HepG2 (cell line): ENCODE measurements around the gene SOCS3. TPM values are rescaled to one million over a fixed set of nuclear protein-coding genes. Genes with fewer than 3 reads are reported as not detected.

Source experiments
- HNF4G ChIP-seq, 2 experiments: sonication (generic) in 1 of 2; formaldehyde crosslinking in 1 of 2; IDR thresholded peaks; 2 replicates each; pipeline versions ENCODE4 v1.4.0 to v1.6.1; 2011 to 2020; ENCODE audit warnings: borderline replicate concordance in 2 of 2, low read depth in 2 of 2, mild to moderate bottlenecking in 2 of 2, low read length in 1 of 2, missing genetic modification reagents in 1 of 2, moderate library complexity in 1 of 2
- LCORL ChIP-seq, 2 experiments: fragments of 450-650 bp in 1 of 2; sonication (generic) in 1 of 2; formaldehyde crosslinking in 1 of 2; IDR thresholded peaks; 2 replicates each; pipeline versions ENCODE4 v1.5.0 to v1.6.1; 2017 to 2020; ENCODE audit warnings: antibody characterized with exemption in 1 of 2, missing genetic modification reagents in 1 of 2
- PAF1 ChIP-seq: IDR thresholded peaks from 2 replicates; pipeline ENCODE4 v1.6.1; 2016; ENCODE audit warnings: missing genetic modification reagents, missing compliant biosample characterization
- PHF5A ChIP-seq: IDR thresholded peaks from one replicate; pipeline ENCODE4 v1.6.1; 2018; ENCODE audit warnings: low read depth, missing genetic modification reagents; ENCODE audit not compliant: unreplicated experiment
- POGZ ChIP-seq: sonication (generic); formaldehyde crosslinking; IDR thresholded peaks from 2 replicates; pipeline ENCODE4 v1.4.0; 2020; ENCODE audit warnings: mild to moderate bottlenecking, missing genetic modification reagents
- RCOR2 ChIP-seq: IDR thresholded peaks from 2 replicates; pipeline ENCODE4 v1.6.1; 2016; ENCODE audit warnings: missing biosample characterization, missing genetic modification reagents
- TOPORS ChIP-seq: sonication (generic); formaldehyde crosslinking; IDR thresholded peaks from 2 replicates; pipeline ENCODE4 v1.8.0; 2023; ENCODE audit warnings: mild to moderate bottlenecking, missing genetic modification reagents
- ZNF12 ChIP-seq: sonication (generic); formaldehyde crosslinking; IDR thresholded peaks from 2 replicates; pipeline ENCODE4 v1.5.0; 2020; ENCODE audit warnings: missing genetic modification reagents
- ZNF180 ChIP-seq: sonication (generic); formaldehyde crosslinking; IDR thresholded peaks from 2 replicates; pipeline ENCODE4 v1.4.0; 2020; ENCODE audit warnings: low read depth, missing genetic modification reagents, borderline replicate concordance
- ZNF800 ChIP-seq: sonication (generic); formaldehyde crosslinking; IDR thresholded peaks from 2 replicates; pipeline ENCODE4 v1.4.0; 2020; ENCODE audit warnings: missing genetic modification reagents
- ZXDC ChIP-seq: sonication (generic); formaldehyde crosslinking; IDR thresholded peaks from 2 replicates; pipeline ENCODE4 v1.5.0; 2020; ENCODE audit warnings: mild to moderate bottlenecking, missing genetic modification reagents
- polyA plus RNA-seq, 8 experiments: library from polyadenylated mRNA; depleted of rRNA in 3 of 8; stranded (reverse) in 7 of 8; unstranded in 1 of 8; fragments of >200 nt; fragmentation: Illumina TruSeq in 4 of 8; extraction: Trizol in 4 of 8; gene quantifications; 2 replicates each; pipeline versions ENCODE4 v1.2.1 to v1.2.3, GENCODE V29; 2011 to 2016; ENCODE audit warnings: low read depth in 4 of 8, missing spikeins in 1 of 8, mixed read lengths in 1 of 8; ENCODE audit not compliant: insufficient read depth in 1 of 8
- total RNA-seq, 5 experiments: library from RNA; depleted of rRNA; stranded (reverse); fragments of >200 nt; fragmentation: Illumina TruSeq; extraction: Trizol; gene quantifications; 2 replicates each; pipeline ENCODE4 v1.2.3, GENCODE V29; 2016; ENCODE audit warnings: low read depth in 1 of 5
- TF ChIP-seq, protein P1 (sequence below): sonication (generic); formaldehyde crosslinking; conservative IDR thresholded peaks from 2 replicates; pipeline ENCODE4 v1.4.0; 2020; ENCODE audit warnings: missing genetic modification reagents
- TF ChIP-seq, protein P2 (sequence below): sonication (generic); formaldehyde crosslinking; conservative IDR thresholded peaks from 2 replicates; pipeline ENCODE4 v1.4.0; 2020; ENCODE audit warnings: missing genetic modification reagents
- TF ChIP-seq, protein P3 (sequence below): sonication (generic); formaldehyde crosslinking; IDR thresholded peaks from 2 replicates; pipeline ENCODE4 v1.4.0; 2020; ENCODE audit warnings: mild to moderate bottlenecking, missing genetic modification reagents, borderline replicate concordance

The SOCS3 gene
- total and polyA plus RNA-seq, 2 of the 13 experiments (the other 11 are each of a cell fraction or from before 2014, with no cell fraction given), result 0.77 to 2.4 TPM

DNA sequence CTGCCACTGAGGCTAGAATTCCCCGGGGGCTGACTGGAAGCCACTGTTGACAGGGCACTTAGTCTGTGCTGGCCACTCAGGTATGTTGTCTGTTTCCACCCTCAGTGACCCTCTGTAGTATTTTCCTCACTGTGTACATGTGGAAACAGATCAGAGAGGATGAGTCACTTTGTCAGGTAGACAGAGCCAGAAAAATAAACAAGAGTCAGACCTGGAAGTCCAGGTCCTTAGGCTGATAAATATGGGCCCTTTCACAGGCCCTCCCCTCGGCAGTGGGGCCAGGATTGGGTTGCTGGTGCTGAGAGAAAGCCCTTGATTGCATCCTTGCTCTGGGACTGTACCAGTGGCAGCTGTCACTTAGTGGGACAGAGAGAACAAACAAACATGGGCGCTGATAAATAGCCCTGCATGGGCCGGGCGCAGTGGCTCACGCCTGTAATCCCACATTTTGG is 39.8 kb upstream of the SOCS3 start (continued):
- TF ChIP-seq PHF5A (CRISPR knock-in tag) (no peak), LCORL (IDR thresholded peaks at IDR 0.05) (no peak), LCORL (CRISPR knock-in tag; IDR thresholded peaks at IDR 0.05) (0 out of 2 replicates have a peak, but pooled peaks have one; percentile 47), ZNF800 (CRISPR knock-in tag) (0 out of 2 replicates have a peak, but pooled peaks have one; percentile 43), ZXDC (no peak), HNF4G (IDR thresholded peaks at IDR 0.05; ENCODE audit: borderline replicate concordance, low read depth, low read length) (no peak; the same call in 1 of the 2 replicates), HNF4G (CRISPR knock-in tag; IDR thresholded peaks at IDR 0.05; ENCODE audit: borderline replicate concordance, low read depth) (no peak), POGZ (CRISPR knock-in tag) (peak; percentile 22; the same call in 1 of the 2 replicates), ZNF180 (CRISPR knock-in tag) (no peak), RCOR2 (CRISPR knock-in tag) (peak; percentile 68), TOPORS (CRISPR knock-in tag) (no peak), ZNF12 (CRISPR knock-in tag) (peak; percentile 60; the same call in 1 of the 2 replicates), PAF1 (no peak)
- TF ChIP-seq, protein P1, sequence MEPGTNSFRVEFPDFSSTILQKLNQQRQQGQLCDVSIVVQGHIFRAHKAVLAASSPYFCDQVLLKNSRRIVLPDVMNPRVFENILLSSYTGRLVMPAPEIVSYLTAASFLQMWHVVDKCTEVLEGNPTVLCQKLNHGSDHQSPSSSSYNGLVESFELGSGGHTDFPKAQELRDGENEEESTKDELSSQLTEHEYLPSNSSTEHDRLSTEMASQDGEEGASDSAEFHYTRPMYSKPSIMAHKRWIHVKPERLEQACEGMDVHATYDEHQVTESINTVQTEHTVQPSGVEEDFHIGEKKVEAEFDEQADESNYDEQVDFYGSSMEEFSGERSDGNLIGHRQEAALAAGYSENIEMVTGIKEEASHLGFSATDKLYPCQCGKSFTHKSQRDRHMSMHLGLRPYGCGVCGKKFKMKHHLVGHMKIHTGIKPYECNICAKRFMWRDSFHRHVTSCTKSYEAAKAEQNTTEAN (CRISPR knock-in tag), result no peak
- TF ChIP-seq, protein P2, sequence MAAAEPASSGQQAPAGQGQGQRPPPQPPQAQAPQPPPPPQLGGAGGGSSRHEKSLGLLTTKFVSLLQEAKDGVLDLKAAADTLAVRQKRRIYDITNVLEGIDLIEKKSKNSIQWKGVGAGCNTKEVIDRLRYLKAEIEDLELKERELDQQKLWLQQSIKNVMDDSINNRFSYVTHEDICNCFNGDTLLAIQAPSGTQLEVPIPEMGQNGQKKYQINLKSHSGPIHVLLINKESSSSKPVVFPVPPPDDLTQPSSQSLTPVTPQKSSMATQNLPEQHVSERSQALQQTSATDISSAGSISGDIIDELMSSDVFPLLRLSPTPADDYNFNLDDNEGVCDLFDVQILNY (CRISPR knock-in tag), result no peak
- TF ChIP-seq, protein P3, sequence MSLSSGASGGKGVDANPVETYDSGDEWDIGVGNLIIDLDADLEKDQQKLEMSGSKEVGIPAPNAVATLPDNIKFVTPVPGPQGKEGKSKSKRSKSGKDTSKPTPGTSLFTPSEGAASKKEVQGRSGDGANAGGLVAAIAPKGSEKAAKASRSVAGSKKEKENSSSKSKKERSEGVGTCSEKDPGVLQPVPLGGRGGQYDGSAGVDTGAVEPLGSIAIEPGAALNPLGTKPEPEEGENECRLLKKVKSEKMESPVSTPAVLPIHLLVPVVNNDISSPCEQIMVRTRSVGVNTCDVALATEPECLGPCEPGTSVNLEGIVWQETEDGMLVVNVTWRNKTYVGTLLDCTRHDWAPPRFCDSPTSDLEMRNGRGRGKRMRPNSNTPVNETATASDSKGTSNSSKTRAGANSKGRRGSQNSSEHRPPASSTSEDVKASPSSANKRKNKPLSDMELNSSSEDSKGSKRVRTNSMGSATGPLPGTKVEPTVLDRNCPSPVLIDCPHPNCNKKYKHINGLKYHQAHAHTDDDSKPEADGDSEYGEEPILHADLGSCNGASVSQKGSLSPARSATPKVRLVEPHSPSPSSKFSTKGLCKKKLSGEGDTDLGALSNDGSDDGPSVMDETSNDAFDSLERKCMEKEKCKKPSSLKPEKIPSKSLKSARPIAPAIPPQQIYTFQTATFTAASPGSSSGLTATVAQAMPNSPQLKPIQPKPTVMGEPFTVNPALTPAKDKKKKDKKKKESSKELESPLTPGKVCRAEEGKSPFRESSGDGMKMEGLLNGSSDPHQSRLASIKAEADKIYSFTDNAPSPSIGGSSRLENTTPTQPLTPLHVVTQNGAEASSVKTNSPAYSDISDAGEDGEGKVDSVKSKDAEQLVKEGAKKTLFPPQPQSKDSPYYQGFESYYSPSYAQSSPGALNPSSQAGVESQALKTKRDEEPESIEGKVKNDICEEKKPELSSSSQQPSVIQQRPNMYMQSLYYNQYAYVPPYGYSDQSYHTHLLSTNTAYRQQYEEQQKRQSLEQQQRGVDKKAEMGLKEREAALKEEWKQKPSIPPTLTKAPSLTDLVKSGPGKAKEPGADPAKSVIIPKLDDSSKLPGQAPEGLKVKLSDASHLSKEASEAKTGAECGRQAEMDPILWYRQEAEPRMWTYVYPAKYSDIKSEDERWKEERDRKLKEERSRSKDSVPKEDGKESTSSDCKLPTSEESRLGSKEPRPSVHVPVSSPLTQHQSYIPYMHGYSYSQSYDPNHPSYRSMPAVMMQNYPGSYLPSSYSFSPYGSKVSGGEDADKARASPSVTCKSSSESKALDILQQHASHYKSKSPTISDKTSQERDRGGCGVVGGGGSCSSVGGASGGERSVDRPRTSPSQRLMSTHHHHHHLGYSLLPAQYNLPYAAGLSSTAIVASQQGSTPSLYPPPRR, result 0 out of 2 replicates have a peak, but pooled peaks have one; percentile 59
